HepG2 (cell line): Measurements from ENCODE around the gene STYXL2. TPM values are rescaled to one million over a fixed set of nuclear protein-coding genes. Genes with fewer than 3 reads are reported as not detected.
A peak's percentile ranks its signal among the peaks of the same experiment; 100 is the strongest.

Experiments
- AKAP8 ChIP-seq: sonication (generic); formaldehyde crosslinking; IDR thresholded peaks from 2 replicates; pipeline ENCODE4 v1.5.1; 2020; ENCODE audit warnings: mild to moderate bottlenecking, missing genetic modification reagents
- ATF1 ChIP-seq: IDR thresholded peaks from 2 replicates; pipeline ENCODE4 v1.6.1; 2016; ENCODE audit warnings: mild to moderate bottlenecking, control low read depth
- BHLHE40 ChIP-seq: IDR thresholded peaks from 2 replicates; pipeline ENCODE4 v1.6.1; 2011; ENCODE audit warnings: low read length, improper control_type of control experiment
- HDAC1 ChIP-seq: sonication (generic); formaldehyde crosslinking; IDR thresholded peaks from 2 replicates; pipeline ENCODE4 v1.5.1; 2020; ENCODE audit warnings: mild to moderate bottlenecking, missing genetic modification reagents
- JDP2 ChIP-seq: sonication (generic); formaldehyde crosslinking; IDR thresholded peaks from 2 replicates; pipeline ENCODE4 v1.8.1; 2022; ENCODE audit warnings: missing genetic modification reagents, borderline replicate concordance
- MEF2D ChIP-seq: sonication (generic); formaldehyde crosslinking; IDR thresholded peaks from 2 replicates; pipeline ENCODE4 v1.5.1; 2020; ENCODE audit warnings: mild to moderate bottlenecking, missing genetic modification reagents
- MYNN ChIP-seq: sonication (generic); formaldehyde crosslinking; IDR thresholded peaks from 2 replicates; pipeline ENCODE4 v1.4.0; 2020; ENCODE audit warnings: mild to moderate bottlenecking, low read depth, missing genetic modification reagents
- NR2F2 ChIP-seq: IDR thresholded peaks from 2 replicates; pipeline ENCODE4 v1.6.1; 2012; ENCODE audit warnings: low read depth, inconsistent platforms, borderline replicate concordance
- SMARCC2 ChIP-seq: fragments of 450-650 bp; IDR thresholded peaks from 2 replicates; pipeline ENCODE4 v1.6.1; 2017; ENCODE audit warnings: antibody characterized with exemption, mild to moderate bottlenecking
- SP1 ChIP-seq, 2 experiments: fragments of 450-650 bp in 1 of 2; sonication (generic) in 1 of 2; formaldehyde crosslinking in 1 of 2; IDR thresholded peaks; 2 replicates each; pipeline versions ENCODE4 v1.4.0 to v1.6.1; 2016 to 2020; ENCODE audit warnings: missing genetic modification reagents in 1 of 2
- ZBTB3 ChIP-seq: sonication (generic); formaldehyde crosslinking; IDR thresholded peaks from 2 replicates; pipeline ENCODE4 v1.4.0; 2020; ENCODE audit warnings: low read depth, mild to moderate bottlenecking, moderate library complexity, missing genetic modification reagents, borderline replicate concordance
- ZNF746 ChIP-seq: sonication (generic); formaldehyde crosslinking; IDR thresholded peaks from 2 replicates; pipeline ENCODE4 v1.8.0; 2022; ENCODE audit warnings: mild to moderate bottlenecking, missing genetic modification reagents
- ZNF879 ChIP-seq: sonication (generic); formaldehyde crosslinking; IDR thresholded peaks from 2 replicates; pipeline ENCODE4 v1.8.1; 2023; ENCODE audit warnings: missing genetic modification reagents
- ZSCAN21 ChIP-seq: sonication (generic); formaldehyde crosslinking; IDR thresholded peaks from 2 replicates; pipeline ENCODE4 v1.8.0; 2022; ENCODE audit warnings: mild to moderate bottlenecking, missing genetic modification reagents, moderate library complexity, borderline replicate concordance
- polyA plus RNA-seq, 8 experiments: library from polyadenylated mRNA; depleted of rRNA in 3 of 8; stranded (reverse) in 7 of 8; unstranded in 1 of 8; fragments of >200 nt; fragmentation: Illumina TruSeq in 4 of 8; extraction: Trizol in 4 of 8; gene quantifications; 2 replicates each; pipeline versions ENCODE4 v1.2.1 to v1.2.3, GENCODE V29; 2011 to 2016; ENCODE audit warnings: low read depth in 4 of 8, missing spikeins in 1 of 8, mixed read lengths in 1 of 8; ENCODE audit not compliant: insufficient read depth in 1 of 8
- total RNA-seq, 5 experiments: library from RNA; depleted of rRNA; stranded (reverse); fragments of >200 nt; fragmentation: Illumina TruSeq; extraction: Trizol; gene quantifications; 2 replicates each; pipeline ENCODE4 v1.2.3, GENCODE V29; 2016; ENCODE audit warnings: low read depth in 1 of 5
- TF ChIP-seq, protein P1 (sequence below): sonication (generic); formaldehyde crosslinking; IDR thresholded peaks from 2 replicates; pipeline ENCODE4 v1.4.0; 2020; ENCODE audit warnings: missing genetic modification reagents
- TF ChIP-seq, protein P2 (sequence below): sonication (generic); formaldehyde crosslinking; IDR thresholded peaks from 2 replicates; pipeline ENCODE4 v1.9.0; 2021; ENCODE audit warnings: missing genetic modification reagents, borderline replicate concordance
- TF ChIP-seq, protein P3 (sequence below): sonication (generic); formaldehyde crosslinking; IDR thresholded peaks from 2 replicates; pipeline ENCODE4 v1.4.0; 2020; ENCODE audit warnings: missing genetic modification reagents, borderline replicate concordance
- TF ChIP-seq, protein P4 (sequence below): sonication (generic); formaldehyde crosslinking; IDR thresholded peaks from 2 replicates; pipeline ENCODE4 v1.5.0; 2020; ENCODE audit warnings: missing genetic modification reagents
- TF ChIP-seq, protein P5 (sequence below): sonication (generic); formaldehyde crosslinking; IDR thresholded peaks from 2 replicates; pipeline ENCODE4 v1.8.0; 2022; ENCODE audit warnings: missing genetic modification reagents, low read depth, mild to moderate bottlenecking, borderline replicate concordance
- TF ChIP-seq, protein P6 (sequence below): sonication (generic); formaldehyde crosslinking; IDR thresholded peaks from 2 replicates; pipeline ENCODE4 v1.4.0; 2020; ENCODE audit warnings: mild to moderate bottlenecking, missing genetic modification reagents

STYXL2 gene
- total and polyA plus RNA-seq, 2 of the 13 experiments (the other 11 are each of a cell fraction or from before 2014, with no cell fraction given) = not detected

DNA sequence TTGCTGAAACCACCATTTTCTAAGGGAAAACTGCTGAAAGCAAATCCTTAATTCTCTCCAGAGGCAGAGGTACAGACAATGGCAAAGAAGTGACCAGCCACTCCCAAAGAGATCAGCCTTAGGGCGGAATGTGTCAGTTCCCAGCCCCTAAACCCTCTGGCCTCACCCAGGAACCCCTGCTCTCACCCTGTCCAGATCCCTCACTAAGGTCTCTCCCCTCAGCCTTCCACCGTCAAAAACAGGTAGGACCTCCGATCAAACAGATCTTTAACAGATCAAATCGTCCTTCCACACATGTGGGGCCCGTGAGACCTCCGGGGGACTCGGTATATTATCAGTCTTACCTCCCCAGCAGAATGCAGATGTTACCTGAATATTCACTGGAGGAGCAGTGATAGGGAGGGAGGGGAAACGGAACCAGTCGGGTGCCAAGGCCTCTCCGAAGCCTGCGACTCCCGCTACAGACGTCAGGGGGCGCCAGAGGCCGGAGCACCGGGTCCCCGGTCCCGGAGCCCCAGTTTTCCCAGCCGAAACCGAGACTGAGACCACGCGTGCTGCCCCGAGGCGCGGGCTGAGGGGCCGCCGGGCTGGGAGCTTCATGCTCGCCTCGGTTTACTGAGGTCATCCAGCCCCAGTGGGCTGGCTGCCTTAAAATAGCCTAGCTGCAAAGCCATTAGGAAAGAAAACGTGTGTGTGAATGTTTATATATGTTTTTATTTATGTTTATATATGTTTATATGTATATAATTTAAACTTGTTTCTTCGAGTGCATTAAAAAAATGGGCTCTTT lies 27.3 kb upstream of the STYXL2 start (continued):
- TF ChIP-seq HDAC1 (CRISPR knock-in tag) = 0 out of 2 replicates have a peak, but pooled peaks have one; percentile 13
- no peak for TF ChIP-seq AKAP8 (CRISPR knock-in tag)
- TF ChIP-seq, protein P1, sequence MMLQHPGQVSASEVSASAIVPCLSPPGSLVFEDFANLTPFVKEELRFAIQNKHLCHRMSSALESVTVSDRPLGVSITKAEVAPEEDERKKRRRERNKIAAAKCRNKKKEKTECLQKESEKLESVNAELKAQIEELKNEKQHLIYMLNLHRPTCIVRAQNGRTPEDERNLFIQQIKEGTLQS (CRISPR knock-in tag) = no peak
- TF ChIP-seq, protein P2, sequence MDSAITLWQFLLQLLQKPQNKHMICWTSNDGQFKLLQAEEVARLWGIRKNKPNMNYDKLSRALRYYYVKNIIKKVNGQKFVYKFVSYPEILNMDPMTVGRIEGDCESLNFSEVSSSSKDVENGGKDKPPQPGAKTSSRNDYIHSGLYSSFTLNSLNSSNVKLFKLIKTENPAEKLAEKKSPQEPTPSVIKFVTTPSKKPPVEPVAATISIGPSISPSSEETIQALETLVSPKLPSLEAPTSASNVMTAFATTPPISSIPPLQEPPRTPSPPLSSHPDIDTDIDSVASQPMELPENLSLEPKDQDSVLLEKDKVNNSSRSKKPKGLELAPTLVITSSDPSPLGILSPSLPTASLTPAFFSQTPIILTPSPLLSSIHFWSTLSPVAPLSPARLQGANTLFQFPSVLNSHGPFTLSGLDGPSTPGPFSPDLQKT = no peak
- no peak for TF ChIP-seq NR2F2
- TF ChIP-seq, protein P3, sequence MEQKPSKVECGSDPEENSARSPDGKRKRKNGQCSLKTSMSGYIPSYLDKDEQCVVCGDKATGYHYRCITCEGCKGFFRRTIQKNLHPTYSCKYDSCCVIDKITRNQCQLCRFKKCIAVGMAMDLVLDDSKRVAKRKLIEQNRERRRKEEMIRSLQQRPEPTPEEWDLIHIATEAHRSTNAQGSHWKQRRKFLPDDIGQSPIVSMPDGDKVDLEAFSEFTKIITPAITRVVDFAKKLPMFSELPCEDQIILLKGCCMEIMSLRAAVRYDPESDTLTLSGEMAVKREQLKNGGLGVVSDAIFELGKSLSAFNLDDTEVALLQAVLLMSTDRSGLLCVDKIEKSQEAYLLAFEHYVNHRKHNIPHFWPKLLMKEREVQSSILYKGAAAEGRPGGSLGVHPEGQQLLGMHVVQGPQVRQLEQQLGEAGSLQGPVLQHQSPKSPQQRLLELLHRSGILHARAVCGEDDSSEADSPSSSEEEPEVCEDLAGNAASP (CRISPR knock-in tag) = 0 out of 2 replicates have a peak, but pooled peaks have one; percentile 31
- TF ChIP-seq JDP2 = no peak
- TF ChIP-seq MYNN (CRISPR knock-in tag) = no peak
- no peak for TF ChIP-seq ZBTB3 (CRISPR knock-in tag)
- TF ChIP-seq, protein P4, sequence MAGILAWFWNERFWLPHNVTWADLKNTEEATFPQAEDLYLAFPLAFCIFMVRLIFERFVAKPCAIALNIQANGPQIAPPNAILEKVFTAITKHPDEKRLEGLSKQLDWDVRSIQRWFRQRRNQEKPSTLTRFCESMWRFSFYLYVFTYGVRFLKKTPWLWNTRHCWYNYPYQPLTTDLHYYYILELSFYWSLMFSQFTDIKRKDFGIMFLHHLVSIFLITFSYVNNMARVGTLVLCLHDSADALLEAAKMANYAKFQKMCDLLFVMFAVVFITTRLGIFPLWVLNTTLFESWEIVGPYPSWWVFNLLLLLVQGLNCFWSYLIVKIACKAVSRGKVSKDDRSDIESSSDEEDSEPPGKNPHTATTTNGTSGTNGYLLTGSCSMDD (CRISPR knock-in tag) = no peak
- no peak for TF ChIP-seq SP1 (IDR thresholded peaks at IDR 0.05)
- no peak for TF ChIP-seq SP1 (CRISPR knock-in tag; IDR thresholded peaks at IDR 0.05)
- no peak for TF ChIP-seq ZNF746 (CRISPR knock-in tag)
- TF ChIP-seq ZNF879 (CRISPR knock-in tag) = no peak
- no peak for TF ChIP-seq ATF1 (CRISPR knock-in tag)
- TF ChIP-seq BHLHE40 = no peak; the same call in 1 of the 2 replicates
- TF ChIP-seq MEF2D = no peak
- TF ChIP-seq, protein P5, sequence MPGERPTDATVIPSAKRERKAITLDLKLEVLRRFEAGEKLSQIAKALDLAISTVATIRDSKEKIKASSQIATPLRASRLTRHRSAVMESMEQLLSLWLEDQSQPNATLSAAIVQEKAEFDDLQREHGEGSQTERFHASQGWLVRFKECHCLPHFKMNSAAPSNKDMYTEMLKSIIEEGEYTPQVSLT (CRISPR knock-in tag) = no peak
- TF ChIP-seq SMARCC2 = no peak
- TF ChIP-seq, protein P6, sequence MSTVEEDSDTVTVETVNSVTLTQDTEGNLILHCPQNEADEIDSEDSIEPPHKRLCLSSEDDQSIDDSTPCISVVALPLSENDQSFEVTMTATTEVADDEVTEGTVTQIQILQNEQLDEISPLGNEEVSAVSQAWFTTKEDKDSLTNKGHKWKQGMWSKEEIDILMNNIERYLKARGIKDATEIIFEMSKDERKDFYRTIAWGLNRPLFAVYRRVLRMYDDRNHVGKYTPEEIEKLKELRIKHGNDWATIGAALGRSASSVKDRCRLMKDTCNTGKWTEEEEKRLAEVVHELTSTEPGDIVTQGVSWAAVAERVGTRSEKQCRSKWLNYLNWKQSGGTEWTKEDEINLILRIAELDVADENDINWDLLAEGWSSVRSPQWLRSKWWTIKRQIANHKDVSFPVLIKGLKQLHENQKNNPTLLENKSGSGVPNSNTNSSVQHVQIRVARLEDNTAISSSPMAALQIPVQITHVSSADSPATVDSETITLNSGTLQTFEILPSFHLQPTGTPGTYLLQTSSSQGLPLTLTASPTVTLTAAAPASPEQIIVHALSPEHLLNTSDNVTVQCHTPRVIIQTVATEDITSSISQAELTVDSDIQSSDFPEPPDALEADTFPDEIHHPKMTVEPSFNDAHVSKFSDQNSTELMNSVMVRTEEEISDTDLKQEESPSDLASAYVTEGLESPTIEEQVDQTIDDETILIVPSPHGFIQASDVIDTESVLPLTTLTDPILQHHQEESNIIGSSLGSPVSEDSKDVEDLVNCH (CRISPR knock-in tag) = no peak
- TF ChIP-seq ZSCAN21 (CRISPR knock-in tag) = no peak
